ENCODE measurements around the gene ZNF341.

DNA sequence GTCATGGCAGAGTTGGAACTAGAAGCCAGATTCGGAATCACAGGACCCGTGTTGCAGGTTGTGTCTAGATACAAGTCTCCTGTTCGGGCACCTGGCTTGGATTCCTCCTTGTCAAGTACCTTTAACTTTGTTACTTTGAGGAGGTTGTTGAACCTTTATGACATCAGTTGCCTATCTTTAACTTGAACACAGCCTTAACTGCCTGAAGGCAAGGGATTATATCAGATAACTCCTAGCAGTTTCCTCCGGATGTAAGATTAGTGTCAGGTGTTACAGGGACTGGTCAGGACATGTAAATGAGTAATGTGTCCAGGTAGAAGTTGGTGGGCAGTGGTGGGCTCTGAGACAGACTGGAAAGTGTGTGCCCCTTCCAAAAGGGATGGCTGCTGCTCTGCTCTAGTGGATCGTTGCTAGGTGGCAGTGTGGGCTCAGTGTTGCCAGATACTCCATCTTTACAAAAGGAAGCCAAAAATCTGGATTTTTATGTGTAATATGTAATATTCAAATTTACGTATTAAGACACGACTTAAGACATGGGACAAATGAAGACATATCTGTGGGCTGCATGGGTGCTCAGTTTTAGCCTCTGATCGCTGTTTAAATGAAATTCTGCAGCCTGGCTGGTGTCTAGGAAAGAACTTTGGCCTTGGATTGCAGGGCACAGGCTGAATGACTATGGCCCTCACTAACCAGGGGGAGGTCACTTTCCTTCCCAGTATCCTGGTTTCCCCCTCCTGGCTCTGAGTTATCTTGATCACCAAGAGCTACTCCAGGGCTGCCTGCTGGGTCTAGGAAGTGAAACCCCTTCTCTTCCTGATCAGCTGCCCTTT lies 106.5 kb downstream of the ZNF341 start:
- TF ChIP-seq, protein P1, sequence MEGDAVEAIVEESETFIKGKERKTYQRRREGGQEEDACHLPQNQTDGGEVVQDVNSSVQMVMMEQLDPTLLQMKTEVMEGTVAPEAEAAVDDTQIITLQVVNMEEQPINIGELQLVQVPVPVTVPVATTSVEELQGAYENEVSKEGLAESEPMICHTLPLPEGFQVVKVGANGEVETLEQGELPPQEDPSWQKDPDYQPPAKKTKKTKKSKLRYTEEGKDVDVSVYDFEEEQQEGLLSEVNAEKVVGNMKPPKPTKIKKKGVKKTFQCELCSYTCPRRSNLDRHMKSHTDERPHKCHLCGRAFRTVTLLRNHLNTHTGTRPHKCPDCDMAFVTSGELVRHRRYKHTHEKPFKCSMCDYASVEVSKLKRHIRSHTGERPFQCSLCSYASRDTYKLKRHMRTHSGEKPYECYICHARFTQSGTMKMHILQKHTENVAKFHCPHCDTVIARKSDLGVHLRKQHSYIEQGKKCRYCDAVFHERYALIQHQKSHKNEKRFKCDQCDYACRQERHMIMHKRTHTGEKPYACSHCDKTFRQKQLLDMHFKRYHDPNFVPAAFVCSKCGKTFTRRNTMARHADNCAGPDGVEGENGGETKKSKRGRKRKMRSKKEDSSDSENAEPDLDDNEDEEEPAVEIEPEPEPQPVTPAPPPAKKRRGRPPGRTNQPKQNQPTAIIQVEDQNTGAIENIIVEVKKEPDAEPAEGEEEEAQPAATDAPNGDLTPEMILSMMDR (IDR thresholded peaks at IDR 0.05), result no peak
- TF ChIP-seq POLR2A (IDR thresholded peaks at IDR 0.05) (no peak), EP300 (IDR thresholded peaks at IDR 0.05) (no peak)

Data from sigmoid colon (tissue), 4 donors.